Epithelial cell of prostate (primary cell): ENCODE measurements around the gene TTN.
A peak's percentile ranks its signal among the peaks of the same experiment; 100 is the strongest.

ENCODE experiments used
- DNase-seq: peaks from one replicate; pipeline ENCODE4 v3.0.0-alpha.2; 2011; ENCODE audit warnings: low read depth, low spot score
- H3K27ac ChIP-seq: fragments of 450-650 bp; 2 replicates; pipeline ENCODE4 v1.5.1; 2017; ENCODE audit warnings: mild to moderate bottlenecking

Gene TTN

GRCh38 chr2:178512484-178512883, 294.7 kb downstream of the TTN start:
- peak; percentile 5 for DNase-seq
- no peak overlapping the region for H3K27ac ChIP-seq

- no peak for DNase-seq
- H3K27ac ChIP-seq: no peak overlapping the region
Observed at GRCh38 chr2:178510384-178510783, 296.8 kb downstream of the TTN start.

GRCh38 chr2:178508646-178509045, 298.6 kb downstream of the TTN start:
- H3K27ac ChIP-seq: no peak overlapping the region

DNA sequence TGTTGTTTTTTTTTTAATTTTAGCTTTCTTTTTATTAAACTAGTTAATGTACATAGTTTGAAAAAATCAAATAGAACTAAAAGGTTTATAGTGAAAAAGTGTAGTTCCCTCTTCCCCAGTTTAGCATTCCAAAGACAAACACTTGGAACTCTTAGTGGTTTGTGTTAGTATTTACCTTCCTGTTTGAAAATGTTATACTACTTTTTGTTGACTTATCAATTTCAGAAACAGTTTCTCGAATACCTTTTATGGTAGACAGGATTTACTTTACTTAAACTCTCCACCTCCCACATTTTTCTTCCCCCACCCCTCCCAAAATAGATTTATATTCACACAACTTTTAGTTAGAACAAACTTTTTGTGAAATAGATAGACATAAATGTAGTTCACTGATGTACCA, 300.3 kb downstream of the TTN start:
- no peak for DNase-seq
- no peak overlapping the region for H3K27ac ChIP-seq

More at GRCh38 chr2:178508646-178509045, 298.6 kb downstream of the TTN start:
- no peak for DNase-seq

GRCh38 chr2:178506524-178506923, 300.7 kb downstream of the TTN start:
- DNase-seq: no peak
- no peak overlapping the region for H3K27ac ChIP-seq

DNA sequence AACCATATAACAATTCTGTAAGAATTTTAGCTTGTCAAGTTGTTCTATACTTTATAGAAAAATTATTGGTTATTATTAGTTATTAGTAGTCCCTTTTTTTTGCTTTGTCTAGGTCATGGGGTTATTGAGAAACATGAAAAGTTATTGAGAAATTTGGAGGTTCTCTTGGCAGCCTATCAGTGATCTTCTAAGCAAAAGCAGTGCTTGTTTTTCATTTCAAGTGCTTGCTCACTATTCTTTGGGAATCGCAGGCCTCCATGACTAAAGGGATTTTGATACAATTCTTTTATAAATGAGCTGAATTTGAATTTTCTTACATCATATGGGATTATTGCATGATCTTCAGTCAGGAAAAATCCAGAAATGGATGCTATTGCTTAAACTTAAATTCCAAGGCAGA, 301.1 kb downstream of the TTN start:
- no peak overlapping the region for H3K27ac ChIP-seq
- DNase-seq: no peak

DNA sequence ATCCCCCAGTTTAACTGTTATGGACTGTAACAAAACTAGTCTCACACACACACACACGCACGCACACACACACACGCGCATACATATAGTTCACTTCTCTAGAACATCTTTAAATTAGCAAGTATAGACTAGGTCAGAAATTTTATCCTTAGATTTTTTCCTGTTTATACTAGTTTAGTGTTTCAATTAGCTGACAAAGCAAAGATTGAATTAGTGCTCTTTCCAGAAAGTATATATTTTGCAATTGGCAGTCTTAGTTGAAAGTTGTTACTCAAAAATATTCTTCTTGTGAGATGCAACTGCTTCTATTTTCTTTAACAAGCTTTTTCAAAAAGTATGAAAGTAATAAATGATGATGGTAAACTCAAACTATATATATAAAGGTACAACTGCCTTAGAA, 304.5 kb downstream of the TTN start:
- DNase-seq: no peak

GRCh38 chr2:178499640-178500039, 307.6 kb downstream of the TTN start:
- no peak overlapping the region for H3K27ac ChIP-seq
- DNase-seq: no peak

More for the DNA sequence above, 304.5 kb downstream of the TTN start:
- no peak overlapping the region for H3K27ac ChIP-seq

DNA sequence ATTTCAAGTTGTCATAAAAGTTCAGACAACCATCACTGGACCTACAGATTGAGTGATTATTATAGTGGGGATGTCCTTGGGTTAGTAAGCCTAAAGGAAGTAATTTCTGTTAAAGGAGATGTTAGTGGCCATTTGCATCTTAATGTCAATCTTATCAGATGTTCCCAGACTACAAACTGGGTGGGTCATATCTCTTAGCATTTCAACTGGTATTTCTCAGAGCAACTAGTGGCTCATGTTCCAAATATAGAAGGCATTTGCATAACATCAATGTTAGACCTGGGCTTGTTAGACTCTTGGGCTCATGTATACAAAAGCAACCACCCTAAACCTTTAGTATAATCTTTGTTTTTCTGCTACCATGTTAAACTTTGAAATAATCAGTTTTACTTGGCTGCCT, 309.1 kb downstream of the TTN start:
- DNase-seq: no peak
- H3K27ac ChIP-seq: no peak overlapping the region

GRCh38 chr2:178496049-178496448, 311.2 kb downstream of the TTN start:
- DNase-seq: no peak
- H3K27ac ChIP-seq: no peak overlapping the region

- H3K27ac ChIP-seq: no peak overlapping the region
- no peak for DNase-seq
Observed at GRCh38 chr2:178491612-178492011, 315.6 kb downstream of the TTN start.

DNA sequence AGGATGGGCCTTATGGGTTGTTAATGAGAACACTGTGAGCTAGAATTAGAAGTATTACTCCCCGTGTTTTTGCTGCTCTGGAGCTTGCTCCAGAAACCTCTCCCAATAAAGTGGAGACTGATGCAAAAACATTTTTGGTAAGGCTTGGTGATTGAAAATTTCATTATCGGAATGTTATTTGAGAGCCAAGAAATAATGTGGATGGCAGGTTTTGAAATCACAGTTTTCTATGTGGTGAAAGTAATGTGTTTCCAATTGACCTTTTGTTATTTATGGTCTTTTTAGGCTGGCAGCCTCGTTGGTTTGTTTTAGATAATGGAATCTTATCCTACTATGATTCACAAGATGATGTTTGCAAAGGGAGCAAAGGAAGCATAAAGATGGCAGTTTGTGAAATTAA, 321.9 kb downstream of the TTN start:
- no peak overlapping the region for H3K27ac ChIP-seq

GRCh38 chr2:178484245-178485041, 322.8 kb downstream of the TTN start:
- no peak for DNase-seq

More for the DNA sequence above, 321.9 kb downstream of the TTN start:
- no peak for DNase-seq

DNA sequence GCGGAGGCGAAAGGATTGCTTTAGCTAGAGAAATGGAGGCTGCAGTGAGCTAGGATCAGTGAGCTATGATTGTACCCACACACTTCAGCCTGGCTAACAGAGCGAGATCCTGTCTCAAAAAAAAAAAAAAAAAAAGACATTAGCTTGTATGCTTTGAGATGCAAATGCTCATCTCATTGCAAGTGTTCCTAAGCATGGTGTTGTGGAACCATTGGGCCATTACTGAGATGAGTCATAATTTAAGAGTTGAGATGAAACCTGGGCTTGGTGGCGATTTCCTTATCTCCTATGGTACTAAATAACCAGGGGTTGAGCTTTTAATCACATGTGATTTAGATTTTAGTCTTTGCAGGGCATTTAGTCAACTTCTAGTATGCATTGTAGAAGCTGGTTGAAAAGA, 324.8 kb downstream of the TTN start:
- H3K27ac ChIP-seq: no peak overlapping the region
- no peak for DNase-seq

More at GRCh38 chr2:178484245-178485041, 322.8 kb downstream of the TTN start:
- no peak overlapping the region for H3K27ac ChIP-seq

DNA sequence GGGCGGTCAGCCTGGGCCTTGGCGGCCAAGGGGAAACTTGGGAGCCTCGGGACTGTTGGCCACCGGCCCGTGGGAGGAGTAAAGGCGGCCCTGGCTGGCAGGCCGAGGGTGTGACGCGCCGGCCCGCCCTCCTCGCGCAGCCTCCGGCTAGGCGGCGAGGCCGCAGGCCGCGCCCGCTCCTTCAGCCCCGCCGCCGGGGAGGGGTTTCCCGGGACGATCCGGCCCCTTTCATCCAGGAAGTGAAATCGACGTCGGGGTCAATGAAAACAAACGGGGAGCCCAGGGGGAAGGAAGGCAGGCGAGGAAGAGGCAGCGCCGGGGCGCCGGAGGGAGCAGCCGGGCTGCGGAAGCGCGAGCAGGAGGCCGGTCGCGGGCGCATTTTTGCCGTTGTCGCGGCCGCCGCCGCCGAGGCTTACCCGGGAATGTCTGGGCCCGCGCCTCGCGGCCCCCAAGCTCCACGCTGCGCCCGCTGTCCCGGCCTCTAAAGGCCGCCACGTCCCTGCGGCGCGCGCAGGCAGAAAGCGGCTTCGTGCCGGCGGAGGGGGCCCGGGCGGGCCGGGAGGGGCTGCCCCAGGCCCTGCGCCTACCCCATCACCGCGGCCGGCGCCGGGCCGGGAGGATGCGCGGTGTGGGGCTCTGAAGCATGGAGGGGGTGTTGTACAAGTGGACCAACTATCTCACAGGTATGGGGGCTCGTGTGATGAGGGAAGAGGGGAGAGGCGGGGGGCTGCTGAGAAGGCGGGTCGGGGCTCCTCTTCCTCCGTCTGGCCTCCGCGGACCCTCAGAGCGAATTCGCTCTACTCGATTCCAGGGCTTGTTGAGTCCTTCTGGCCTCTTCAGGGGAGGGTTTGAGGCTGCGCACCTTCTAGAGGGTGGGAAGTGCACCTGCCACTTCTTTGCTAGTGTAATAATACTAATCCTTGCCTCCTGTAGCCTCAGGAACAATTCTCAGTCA, 326.7 kb downstream of the TTN start, which contains the start of gene PLEKHA3:
TSS of gene PLEKHA3 (plus strand) at position 231 of the 955 bp plus-strand sequence. CDS start at position 644, 413 bp downstream.
- peak; percentile 37 for DNase-seq
- H3K27ac ChIP-seq: peak within 1 kb of the TSS; percentile 49

- peak overlapping the region; percentile 49 for H3K27ac ChIP-seq
- no peak for DNase-seq
Observed at GRCh38 chr2:178479758-178480226, 327.4 kb downstream of the TTN start.

DNA sequence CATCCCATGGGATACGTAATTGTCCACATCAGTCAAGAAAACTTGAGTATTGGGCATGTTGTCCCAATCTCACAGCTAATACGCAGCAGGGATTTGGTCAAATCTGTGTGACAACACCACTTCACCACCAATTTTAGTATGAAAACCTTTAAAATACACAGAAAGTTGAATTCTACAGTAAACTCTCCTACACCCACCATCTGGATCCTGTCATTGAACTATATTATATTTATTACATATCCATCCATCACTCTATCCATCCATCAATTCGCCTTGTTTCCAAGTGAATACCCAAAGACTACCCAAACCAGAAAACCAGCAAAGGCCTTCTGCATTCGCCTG, 328.0 kb downstream of the TTN start:
- no peak for DNase-seq
- H3K27ac ChIP-seq: peak overlapping the region; percentile 49

DNA sequence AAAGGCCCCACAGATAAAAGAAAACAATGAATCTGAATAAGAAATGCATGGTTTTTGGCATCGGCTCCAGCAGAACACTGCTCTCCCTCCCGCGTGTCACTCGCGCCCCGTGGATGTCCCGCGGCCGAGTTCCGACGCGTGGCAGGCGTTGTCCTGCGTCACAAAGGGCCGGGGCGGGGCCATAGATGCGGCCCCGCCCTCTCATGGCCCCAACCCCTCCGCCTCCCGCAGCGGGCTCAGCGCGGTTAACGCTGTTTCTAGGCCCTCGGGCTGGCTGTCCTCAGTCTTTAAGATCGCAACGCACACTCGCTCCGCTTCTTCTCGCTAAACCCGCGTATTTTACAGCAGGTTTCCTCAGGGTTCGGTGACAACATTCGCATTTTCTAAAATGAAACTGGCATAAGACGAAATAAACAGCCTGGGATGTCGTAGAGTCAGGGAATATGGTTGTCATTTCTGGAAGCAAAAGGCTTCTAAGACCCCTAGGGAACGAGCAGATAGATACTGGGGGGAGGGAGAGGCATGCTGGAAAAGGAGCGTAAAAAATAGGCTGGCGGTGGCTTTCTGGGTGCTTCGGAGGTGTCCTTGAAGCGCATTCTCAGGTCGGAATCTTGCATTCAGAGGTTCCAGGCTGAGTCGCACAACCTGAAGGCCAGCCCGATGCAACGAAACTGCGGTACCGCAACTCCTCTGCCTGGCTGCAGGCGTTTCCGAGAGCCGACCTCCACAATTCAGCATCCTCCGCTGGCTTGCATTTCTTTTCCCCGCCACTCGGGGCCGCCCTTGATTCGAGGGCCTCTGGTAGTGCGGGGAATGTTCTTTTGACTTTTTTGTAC, 328.6 kb downstream of the TTN start, which contains the start of gene FKBP7:
TSS of gene FKBP7 (minus strand) at position 162 of the 836 bp plus-strand sequence. CDS start at position 61, 101 bp downstream.
- DNase-seq: no peak
- peak within 1 kb of the TSS; percentile 49 for H3K27ac ChIP-seq

DNA sequence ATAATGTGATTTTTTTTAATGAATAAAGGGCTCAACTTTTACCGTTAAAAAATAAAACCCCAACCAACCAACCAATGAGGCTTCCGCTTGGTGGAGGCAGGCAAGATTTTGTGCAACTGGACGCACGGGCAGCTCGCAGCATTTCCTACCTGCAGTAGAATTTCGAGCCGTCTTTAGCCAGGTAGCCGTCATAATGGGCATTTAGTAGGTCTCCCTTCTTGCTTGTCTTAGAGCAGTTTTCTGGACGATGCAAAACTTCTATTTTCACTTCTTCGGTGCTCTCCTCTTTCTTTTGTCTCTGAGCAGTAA, 329.1 kb downstream of the TTN start:
- H3K27ac ChIP-seq: peak overlapping the region; percentile 49
- no peak for DNase-seq
